ENCODE measurements around the gene AIPL1.

- TF ChIP-seq RFX5 (IDR thresholded peaks at IDR 0.05; ENCODE audit: low read depth, low read length), result no peak
- TF ChIP-seq ATF7 (IDR thresholded peaks at IDR 0.05; ENCODE audit: low read depth), result no peak
- TF ChIP-seq JUNB (IDR thresholded peaks at IDR 0.05), result no peak
- TF ChIP-seq KDM1A (IDR thresholded peaks at IDR 0.05; ENCODE audit: borderline replicate concordance), result no peak
- TF ChIP-seq SMAD1 (IDR thresholded peaks at IDR 0.05; ENCODE audit: low read depth, partially characterized antibody), result no peak
- no peak for TF ChIP-seq PML (IDR thresholded peaks at IDR 0.05; ENCODE audit: low read length)
- TF ChIP-seq, protein P1, sequence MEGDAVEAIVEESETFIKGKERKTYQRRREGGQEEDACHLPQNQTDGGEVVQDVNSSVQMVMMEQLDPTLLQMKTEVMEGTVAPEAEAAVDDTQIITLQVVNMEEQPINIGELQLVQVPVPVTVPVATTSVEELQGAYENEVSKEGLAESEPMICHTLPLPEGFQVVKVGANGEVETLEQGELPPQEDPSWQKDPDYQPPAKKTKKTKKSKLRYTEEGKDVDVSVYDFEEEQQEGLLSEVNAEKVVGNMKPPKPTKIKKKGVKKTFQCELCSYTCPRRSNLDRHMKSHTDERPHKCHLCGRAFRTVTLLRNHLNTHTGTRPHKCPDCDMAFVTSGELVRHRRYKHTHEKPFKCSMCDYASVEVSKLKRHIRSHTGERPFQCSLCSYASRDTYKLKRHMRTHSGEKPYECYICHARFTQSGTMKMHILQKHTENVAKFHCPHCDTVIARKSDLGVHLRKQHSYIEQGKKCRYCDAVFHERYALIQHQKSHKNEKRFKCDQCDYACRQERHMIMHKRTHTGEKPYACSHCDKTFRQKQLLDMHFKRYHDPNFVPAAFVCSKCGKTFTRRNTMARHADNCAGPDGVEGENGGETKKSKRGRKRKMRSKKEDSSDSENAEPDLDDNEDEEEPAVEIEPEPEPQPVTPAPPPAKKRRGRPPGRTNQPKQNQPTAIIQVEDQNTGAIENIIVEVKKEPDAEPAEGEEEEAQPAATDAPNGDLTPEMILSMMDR (IDR thresholded peaks at IDR 0.05 in 2 of 3, conservative IDR thresholded peaks at IDR 0.05 in 1 of 3; ENCODE audit: control insufficient read depth in 2 of 3, extremely low read depth in 1 of 3, insufficient read depth in 1 of 3, low read depth in 3 of 3, low read length in 3 of 3), result no peak
Measured at GRCh38 chr17:6437956-6438355, 3.0 kb upstream of the AIPL1 start.
